ENCODE measurements around the gene GMPR2.

DNA sequence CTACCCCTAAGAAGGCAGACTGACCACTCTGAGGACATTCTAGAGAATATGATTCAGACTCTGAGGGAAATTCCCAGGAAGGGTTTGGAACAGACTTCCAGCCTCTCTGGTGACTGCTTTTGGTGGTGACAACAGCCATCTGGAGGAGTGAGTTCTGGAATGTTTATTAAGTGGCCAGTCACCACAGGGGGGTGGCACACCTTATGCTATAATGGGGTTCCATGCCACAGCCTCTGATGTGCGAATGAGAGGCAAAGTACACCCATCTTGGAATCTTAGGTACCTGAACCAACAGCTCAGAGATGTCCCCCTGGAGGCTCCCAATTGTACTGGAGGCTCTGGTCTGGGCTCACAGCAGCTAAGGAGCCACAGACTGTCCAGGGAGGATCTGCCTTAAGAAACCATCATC, 19.2 kb downstream of the GMPR2 start:
- TF ChIP-seq CTCF (IDR thresholded peaks at IDR 0.05) (no peak), POLR2A (IDR thresholded peaks at IDR 0.05) (no peak)
